DMS 273 (cell line): ENCODE results near the gene BICD1.

Source experiments
- DNase-seq: peaks from one replicate; lab custom pipeline; 2025; ENCODE audit not compliant: unreplicated experiment; lab: John Stamatoyannopoulos, UW

Gene BICD1

DNA sequence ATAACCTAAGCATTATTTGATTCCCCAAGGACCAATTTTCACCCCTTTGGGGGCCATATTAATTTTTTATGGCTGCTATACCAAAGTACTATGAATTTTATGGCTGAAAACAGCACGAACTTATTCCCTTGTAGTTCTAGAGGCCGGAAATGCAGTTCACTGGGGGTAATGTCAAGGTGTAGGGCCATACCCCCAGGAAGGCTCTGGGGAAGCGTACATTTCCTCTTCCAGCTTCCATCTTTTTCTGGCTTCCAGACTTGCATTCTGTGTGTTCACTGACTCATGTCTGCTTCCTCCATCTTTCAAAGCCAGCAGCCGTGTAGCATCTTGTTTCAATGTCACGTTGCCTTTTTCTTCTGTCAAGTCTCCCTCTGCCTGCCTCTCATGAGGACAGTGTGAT lies 133.5 kb downstream of the BICD1 start:
- DNase-seq: no peak

DNA sequence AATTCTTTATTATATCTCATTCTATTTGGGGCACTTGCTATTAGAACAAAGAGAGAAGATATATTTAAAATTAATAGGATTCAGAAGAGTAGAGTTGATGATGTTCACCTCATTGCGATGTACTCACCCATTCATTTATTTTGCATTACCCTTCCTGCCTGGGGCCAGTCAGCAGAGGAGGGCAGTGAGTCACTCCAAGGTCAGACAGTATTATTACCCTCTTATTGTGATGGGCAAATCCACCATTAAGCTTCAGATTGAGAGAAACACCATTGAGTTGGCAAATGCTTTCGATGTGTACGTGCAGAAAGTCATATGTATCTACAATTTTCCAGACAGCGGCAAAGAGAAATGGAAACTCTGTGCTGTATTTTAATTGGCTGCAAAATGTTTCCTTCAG lies 134.2 kb downstream of the BICD1 start:
- no peak for DNase-seq

DNA sequence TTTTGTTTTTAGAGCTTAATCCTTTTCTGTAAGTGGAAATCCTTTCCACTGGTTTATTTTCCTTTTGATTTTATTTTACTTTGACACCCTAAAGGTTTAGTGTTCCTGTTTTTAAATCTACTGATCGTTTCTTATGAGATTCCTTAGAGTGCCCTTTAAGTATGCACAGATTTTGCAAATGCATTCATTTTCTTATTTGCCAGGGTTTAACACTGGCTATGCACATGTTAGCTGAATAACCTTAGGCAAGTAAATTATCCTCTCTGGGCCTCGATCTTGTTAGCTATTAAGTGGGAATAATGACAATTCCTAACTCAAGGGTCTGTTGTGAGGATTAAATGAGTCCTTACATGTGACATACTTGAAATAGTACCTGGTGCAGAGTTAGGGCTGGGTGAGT lies 136.0 kb downstream of the BICD1 start:
- DNase-seq: no peak

DNA sequence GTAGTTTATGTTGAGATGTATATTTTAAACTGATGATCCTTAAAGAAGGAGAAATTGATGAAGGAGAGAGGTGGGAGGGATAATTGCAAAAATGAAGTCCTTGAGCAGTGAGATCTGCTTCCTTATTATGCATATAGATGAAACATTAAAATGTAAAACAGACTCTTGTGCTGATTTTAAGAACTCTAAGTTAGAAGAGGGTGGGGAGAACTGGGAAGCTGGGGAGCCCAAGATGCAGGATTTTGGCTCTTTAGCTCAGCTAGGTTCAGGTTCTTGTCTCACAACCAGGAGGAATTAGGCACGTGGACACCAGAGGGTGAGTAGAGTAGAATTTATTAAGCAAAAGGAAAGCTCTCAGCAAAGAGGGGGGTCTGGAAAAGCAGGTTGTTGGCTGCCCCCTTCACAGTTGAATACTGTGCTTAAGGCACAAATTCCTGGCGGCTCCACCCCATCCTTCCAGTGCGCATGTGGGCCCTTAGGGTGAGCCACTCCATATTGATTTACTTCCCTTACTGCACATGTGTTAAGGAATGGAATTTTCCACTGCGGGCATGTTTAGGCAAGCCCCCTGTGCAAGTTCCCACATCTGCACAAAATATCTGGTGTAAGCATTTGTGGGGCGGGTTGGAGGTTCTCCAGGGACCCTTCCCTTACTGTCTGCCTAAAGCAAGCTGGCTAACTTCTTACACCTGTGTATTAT lies 141.9 kb downstream of the BICD1 start:
- peak; percentile 54 for DNase-seq

DNA sequence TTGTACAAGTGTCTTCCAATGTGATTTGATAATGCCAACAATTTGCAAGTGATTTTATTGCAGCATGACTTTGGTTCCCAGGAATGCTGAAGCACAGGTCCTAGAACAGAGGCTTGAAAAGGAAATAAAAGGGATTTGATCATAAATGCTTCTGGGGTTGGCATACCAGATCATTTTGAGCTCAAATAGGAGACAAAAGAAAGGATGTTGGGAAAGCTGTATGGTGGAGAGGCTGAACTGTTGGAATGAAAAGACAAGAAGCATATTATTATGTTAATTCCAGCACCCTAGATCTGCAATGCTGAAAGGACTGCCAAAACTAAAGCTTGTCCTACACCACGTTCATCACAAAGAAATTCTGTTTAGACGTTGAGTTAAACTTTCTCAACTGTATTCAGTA lies 143.1 kb downstream of the BICD1 start:
- no peak for DNase-seq

DNA sequence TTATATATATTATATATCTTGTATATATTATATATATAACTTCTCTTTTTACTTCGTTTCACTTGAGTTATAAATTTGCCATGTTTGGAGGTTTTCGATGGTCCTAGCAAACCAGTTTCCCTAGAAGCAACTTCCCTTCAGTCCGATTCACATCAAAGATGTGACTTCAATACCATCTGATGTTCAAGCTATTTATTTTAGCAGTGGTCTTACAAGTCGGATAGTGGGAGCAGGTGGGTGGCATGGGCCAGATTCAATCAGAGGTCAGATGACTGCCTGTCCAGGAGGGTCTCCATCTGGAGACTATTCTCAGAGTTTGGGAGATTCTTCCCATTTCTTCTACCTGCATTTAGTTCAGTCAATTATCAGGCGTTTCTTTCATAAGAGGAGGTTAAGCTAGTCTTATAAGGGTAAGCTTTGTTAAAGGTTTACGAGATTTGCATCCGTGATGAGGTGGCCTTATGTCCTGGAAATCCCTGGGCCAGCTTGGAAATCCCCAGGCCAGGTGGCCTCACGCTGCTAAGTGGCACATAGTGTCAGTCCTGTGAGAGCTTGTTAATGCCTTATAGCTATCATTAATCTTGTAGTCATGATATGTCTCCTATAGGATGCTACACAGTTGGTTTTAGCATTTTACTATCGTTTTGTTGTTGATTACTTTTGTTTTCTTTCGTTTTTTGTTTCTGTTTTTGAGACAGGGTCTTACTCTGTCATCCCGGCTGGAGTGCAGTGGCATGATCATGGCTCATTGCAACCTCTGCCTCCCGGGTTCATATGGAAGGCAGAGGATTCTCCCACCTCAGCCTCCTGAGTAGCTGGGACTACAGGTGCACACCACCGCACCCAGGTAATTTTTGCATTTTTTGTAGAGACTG lies 145.8 kb downstream of the BICD1 start:
- peak; percentile 66 for DNase-seq

DNA sequence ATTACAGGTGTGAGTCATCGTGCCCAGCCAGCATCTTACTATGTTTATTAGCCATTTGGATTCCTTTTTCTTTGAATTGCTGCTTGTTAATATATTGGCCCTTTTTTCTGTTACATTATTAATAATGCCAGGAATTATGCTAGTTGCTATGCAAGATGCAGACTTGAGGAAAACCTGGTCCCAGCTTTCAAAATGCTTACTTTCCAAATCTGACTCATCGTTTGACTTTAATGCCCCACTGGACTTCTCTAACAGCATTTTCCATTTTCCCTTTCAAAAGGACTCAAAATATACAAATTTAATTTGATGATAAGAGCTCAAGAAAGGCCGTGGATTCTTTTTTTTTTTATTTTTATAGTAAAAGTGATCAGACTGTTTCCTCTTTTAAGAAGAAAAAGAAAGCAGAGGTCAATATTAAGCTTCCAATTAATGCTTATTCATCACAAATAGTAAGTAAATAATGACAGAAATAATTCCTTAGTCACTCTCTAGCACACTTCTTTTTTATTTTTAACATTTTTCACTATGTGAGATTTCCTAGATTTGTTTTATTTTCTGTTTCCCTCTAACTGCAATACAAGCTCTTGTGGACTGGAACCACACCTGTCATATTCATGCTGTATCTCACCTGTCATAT lies 146.6 kb downstream of the BICD1 start:
- no peak for DNase-seq

DNA sequence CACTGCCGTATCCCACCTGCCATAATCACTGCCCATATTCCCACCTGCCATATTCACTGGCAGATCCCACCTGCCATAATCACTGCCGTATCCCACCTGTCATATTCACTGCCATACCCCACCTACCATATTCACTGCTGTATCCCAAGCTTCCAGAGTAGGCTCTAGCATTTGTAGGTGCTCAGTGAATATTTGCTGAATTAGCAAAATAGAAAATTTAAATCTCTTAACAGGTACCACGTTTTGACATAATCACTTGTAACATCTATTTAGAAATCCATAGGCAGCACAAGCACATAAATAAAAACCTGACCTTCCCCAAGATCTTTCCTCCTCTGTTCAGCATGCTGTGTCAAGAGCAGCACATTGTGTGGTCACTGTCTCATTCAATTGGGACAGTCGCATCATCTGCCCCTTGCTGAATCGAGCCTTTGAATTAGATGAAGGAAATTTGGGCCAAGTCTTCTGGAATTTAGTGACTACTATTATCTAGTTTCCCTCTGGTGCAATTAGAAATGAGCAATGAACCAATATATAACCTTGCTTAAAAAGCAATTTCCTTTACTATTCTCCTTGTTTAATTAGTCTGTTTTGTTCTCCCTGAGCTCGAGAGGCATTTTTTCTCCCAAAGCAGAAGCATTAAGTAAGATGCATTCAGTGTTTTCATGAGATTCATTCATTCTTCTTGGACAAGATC lies 147.8 kb downstream of the BICD1 start:
- no peak for DNase-seq

DNA sequence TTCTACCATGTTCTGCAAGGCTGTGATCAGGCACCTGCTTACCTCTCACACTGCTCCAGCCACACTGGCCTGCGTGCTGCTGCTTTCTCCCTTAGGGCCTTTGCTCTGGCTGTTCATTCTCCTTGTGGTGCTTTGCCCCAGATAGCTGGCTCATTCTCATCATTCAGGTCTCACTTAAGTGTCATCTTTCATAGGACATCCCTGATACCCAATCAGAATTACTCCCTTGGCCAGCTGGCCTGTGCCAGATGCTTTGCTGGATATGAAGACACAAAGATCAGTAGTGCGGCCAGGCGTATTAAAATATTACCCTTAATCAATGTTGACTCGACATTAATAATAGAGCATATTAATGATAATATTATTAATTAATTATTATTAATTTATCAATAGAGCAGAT lies 148.9 kb downstream of the BICD1 start:
- DNase-seq: no peak

DNA sequence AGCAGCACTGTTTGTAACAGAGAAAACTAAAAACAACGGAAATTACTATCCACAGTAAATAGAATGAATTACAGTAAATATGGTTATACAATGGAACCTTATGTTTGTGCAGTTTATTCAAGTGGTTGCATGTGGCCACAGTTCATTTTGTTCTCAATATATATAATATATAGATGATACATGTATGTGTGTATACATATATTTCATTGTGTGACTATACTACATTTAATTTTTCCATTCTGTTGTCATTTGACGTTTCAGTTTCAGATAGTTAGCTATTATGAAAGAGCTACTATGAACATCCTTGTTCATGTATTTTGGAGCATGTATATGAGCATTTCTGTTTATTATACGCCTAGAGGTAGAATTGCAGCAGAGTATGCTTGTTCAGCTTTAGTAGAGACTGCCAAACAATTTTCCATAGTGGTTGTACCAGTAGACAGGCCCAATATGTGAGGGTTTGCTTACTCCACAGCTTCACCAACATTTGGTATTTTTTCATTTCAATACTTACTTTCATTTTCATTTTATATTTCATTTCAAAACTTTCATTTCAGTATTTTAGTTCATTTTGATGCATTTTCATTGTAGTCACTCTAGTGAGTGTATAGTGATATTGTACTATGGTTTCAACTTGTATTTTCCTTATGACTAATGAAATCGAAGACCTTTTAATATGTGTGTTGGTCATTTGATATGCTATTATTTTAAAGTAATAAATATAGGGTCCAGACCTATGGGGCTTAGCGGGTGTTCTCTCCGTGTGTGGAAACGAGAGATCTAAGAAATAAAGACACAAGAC lies 151.2 kb downstream of the BICD1 start:
- DNase-seq: no peak

DNA sequence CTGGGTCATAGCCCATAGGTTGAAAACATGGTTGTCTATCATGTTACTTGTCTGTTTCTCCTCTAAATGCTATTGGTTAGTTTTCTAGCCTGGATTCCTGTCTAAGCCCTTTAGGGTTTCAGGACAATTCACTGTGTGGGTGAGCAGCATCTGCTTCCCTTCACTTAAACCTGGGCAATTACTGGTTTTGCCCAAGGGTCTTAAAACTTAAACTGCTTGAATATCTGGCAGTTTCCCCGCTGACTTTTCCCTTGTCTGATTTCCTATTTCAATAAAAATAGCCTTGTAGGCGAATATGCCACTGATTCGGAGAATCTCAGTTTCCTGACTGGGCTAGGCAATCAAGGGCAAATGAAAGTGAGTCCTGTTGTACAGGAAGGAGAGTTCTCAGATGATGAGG lies 154.0 kb downstream of the BICD1 start:
- DNase-seq: no peak

DNA sequence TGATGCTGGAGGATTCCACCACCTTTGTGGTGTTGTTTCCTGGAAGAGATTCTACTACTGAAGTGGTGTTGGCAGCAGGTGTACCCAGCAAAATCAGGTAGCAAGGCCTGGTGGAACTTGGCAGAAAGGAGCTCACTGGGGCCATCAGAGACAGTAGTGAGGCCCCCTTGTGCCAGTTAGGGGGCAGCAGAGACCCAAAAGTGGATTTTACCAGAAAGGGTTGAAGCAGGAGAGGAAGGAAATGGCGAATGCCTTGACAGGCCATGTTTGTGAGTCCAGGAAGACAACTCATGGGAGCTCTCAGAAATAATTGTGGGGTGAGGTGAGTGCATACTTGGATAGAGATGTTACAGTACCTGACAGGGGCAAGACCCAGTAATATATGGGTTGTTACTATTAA lies 155.0 kb downstream of the BICD1 start:
- peak; percentile 33 for DNase-seq

DNA sequence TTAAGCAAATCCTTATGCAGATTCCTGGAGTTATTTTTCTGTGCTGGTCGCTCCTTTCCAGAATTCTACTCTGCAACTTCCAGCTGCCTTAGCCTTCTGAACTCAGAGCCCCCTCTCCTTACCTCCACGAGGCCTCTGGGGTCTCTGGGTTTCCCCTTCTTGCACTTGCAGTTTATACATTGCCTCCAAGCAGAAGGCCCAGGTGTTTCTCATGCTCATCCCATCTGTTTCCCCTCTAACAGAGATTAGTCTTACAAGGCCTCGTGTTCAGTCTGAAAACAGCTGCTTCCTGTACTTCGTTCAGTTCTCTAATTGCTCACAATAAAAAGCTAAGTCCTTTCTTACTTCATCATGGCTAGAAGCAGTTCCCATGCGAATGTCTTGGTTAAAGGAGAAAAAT lies 158.3 kb downstream of the BICD1 start:
- peak; percentile 57 for DNase-seq

DNA sequence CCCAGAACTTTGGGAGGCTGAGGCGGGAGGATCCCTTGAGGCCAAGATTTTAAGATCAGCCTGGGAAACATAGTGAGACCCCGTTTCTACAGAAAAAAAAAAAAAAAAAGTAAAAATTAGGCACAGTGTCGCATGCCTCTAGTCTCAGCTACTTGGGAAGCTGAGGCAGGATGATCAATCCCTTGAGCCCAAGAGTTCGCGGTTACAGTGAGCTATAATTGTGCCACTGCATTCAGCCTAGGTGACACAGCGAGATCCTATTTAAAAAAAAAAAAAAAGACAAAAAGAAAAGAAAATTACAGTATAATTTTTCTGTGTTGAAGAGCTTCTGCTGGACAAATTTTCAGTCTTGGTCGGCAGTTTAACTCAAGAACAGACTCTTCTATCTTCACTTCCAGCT lies 158.8 kb downstream of the BICD1 start:
- no peak for DNase-seq

DNA sequence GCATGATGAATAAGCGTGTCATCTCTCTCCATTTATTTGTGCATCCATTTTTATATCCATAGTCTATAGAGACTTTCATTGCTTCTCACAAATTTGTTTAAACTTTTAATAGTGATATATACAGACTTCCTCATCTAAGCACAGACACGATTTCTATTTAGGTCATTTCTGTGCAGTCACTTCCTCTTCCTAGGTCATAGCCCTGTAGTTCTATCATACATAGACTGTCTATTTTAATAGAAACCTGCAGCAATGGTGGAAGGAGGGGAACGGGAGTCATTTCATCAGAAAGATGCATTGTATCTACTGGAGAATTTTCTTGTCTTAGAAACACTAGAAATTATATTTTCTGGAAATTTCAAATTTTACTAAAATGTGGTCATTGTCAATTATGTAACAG lies 159.3 kb downstream of the BICD1 start:
- DNase-seq: no peak

DNA sequence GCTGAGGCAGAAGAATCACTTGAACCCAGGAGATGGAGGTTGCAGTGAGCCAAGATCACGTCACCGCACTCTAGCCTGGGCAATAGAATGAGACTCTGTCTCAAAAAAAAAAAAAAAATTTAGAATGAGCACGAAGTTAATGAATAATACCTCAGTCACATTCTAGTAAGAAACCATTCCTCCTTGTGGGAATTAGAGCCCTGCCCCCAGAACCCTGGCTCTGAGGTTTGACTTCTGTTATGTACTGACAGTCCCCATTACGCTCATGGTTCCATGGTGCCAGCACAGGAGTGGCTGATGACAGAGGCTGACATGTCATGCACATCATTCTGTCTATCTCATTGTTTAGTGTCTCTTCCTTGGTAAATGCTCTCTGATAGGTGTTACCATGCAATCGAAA lies 160.1 kb downstream of the BICD1 start:
- no peak for DNase-seq

DNA sequence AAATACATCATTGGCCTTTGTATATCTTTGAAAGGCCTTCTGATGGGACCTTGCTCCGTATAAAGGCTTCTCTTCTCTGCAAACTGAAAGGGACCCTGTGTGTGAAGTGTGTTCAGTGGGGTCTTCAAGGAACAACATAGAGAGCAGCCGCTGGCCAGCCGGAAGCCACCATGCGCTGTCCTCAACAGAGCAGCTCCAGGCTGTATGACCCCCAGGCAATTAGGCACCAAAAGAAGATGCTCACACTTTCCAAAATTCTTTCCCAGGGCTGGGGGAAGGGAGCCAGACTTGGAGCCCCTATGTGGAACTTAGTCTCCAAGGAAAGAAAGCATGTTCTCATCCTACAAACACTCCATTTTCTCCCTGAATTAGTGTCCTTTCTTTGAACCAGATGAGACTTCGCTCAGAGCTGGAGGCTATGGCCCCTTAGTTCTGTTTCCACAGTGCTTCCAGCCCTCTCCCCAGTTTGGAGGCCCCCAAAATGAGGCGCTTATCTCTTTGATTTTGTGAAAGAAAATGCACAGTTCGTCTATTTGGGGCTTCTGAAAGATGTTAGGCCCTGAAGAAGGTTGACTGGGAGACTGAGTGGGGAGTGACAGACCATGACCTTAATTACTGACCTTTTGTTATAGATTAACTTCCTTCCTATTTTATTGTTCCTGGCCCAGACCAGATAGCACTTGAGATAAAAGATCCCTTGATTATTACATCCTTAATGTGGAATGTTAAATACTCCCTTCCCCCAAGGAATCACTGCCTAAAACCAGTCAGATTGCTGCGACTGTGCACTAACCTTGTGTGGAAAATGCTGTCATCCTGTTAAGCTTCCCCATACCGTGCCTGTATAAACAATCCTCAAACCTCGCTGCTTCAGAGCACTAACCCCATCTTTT lies 164.4 kb downstream of the BICD1 start:
- DNase-seq: peak; percentile 13

DNA sequence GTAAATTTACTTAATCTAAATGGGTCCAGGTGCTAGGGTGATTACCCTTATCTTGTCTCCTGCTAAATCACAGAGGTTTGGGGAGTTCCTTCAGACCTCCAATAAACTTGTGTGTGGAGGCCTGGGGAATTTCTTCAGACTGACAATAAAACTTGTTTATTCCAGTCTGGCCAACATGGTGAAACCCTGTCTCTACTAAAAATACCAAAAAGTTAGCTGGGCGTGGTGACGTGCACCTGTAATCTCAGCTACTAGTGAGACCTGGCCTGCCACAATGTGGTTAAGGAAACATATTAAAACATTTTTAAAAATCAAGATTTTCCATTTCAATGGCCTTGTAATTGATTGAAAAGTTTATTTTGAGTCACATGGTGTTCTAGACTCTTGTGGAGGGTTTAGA lies 165.8 kb downstream of the BICD1 start:
- no peak for DNase-seq

DNA sequence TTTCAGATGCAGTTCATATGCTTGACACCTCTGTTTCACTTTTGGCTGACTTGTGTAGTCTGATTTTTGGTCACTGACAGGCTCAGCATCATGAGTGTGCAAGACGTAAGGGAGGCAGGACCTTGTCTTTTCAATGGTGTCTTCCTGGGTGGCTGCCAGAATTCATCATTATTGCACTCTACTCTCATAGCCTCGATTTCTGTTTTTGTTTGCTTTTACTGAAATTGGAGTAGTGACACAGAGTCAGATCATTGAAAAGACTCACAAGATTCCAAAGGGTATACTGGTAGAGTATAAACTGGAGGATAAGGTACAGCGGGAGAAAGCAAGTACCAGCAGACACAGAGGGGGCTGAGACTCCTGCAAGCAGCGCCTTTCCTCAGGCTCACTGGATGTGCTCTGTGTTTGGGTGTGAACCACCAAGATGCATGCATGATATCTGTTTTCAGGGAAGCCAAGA lies 166.4 kb downstream of the BICD1 start:
- DNase-seq: no peak

DNA sequence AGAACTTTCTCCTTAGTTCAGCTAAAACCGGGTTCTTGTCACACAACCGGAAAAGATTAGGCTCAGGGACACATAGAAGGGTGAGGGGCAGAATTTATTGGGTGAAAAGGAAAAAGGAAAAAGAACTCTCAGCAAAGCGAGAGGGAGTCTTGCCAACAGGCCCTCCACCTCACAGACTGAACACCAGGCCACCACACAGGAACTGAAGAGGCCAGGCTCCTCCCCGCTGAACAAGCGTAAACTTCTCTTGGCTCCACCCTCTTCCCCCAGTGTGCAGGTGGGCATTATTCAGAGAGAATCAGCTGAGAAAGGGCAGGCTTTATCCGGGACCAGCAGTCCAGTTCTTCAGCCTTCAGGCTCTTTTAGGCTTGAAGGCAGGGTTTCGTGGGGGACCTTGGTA lies 167.1 kb downstream of the BICD1 start:
- peak; percentile 11 for DNase-seq
